NCI-H2107 treated with DMSO at 0.1 percent for 48 hours (cell line): ENCODE data around the gene ZNF70.

Experiments used
- DNase-seq: peaks from one replicate; lab custom pipeline; 2025; ENCODE audit not compliant: unreplicated experiment; lab: John Stamatoyannopoulos, UW

ZNF70 gene

DNA sequence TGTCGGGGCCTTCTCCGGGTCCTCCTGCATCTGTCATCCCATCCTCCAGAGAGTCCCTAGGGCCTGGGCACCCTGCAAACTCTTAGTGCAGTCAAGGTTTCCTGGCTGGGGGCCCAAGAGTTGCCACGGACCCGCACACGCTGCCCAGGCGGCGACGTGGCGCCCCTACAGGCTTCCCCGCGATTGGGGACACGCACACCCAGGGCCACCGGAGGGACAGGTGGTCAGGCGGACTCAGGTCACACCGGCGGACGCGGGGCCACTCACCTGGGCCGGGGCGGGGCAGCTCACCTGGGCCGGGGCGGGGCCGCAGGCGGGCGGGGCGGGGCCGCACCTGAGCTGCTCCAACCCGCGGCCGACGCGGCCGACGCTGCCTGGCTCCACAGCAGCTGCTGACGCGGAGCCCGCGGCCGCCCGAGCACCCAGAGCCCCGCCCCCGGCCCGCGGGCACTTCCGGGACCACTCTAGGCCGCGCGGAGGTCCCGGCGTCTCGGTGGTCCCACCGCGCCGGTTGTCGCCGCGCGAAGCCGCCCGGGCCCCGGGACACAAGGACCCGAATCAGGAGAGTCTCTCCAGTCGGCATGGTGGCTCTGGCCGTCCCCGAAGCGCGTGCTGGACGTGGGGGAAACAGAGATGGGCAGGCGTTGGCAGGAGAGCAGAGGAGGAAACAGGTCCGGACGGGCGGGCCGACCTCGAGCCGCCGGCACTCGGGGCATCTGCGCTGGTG lies at the start of gene ZNF70:
ZNF70 (minus strand) TSS at position 399 of the 727 bp plus-strand sequence. CDS start 5,972 bp downstream, outside the sequence.
- DNase-seq, result peak; percentile 15

DNA sequence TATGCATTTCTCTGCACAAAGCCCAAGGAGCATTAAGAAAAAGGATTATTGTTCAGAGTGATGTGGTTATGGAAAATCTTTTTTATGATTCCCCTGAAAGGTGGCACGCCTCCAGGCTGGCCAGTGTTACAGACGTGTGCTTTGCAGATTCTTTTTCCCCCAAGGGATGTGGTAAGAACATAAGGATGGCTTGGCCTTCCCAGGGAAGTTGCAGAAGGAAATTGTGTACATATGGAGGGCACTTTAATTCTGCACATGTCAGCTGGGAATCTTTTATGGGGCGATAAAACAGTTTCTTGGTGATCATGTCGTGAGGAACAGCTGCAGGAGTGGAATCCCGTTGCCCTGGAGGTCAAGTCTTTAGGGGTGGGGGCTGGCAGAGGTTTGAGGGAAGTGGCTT lies 45.5 kb upstream of the ZNF70 start:
- DNase-seq, result no peak

DNA sequence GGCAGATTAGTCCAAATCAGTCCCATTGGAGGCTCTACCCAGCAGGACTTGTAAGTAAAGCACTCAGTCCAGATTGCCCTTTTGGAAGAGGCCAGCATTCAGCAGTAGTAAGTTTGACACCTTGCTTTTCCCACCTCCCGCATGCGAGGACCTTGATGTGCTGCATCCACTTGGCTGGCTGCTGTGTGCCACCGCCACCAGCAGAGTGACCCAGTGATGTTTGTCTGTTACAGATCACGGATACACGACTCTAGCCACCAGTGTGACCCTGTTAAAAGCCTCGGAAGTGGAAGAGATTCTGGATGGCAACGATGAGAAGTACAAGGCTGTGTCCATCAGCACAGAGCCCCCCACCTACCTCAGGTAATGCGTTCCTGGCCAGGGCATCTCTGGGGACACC lies 42.4 kb upstream of the ZNF70 start:
- no peak for DNase-seq

DNA sequence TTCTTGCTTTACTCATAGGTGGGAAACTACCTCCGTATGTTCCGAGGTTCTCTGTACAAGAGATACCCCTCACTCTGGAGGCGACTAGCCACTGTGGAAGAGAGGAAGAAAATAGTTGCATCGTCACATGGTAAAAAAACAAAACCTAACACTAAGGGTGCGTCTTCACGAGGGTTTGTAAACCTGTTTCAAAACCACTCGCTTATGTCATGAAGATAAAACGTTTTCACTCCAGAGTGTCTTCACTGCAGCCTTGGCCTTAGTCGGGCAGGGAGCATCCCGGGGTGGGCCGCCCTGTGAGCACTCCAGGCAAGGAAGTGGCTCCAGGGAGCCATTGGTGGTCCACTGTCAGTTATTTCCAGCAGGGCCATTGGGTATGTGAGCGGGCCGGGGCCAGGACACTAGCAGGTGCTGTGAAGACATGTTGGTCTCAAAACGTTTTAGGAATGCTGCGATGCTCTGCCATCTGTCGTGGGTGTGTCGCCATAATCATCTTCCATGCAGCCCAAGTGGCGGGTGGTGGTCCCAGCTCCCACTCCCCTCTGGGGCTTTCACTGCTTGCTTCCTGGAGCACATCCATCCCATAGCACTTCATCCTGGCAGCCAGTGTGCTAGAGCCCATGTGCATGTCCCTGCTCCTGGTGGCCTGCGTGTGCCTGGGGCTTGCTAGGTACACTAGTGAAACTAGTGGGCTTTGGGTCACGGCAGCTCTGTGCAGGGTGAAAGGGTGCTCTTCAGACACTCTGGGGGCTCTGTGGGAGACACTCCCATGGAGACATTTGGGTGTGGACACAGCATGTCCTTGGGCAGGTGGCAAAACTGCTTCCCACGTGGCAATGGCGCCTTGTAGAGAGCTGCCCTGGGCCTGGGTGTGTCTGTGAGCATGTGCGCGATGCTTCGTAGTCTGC lies 41.1 kb upstream of the ZNF70 start:
- DNase-seq, result no peak

DNA sequence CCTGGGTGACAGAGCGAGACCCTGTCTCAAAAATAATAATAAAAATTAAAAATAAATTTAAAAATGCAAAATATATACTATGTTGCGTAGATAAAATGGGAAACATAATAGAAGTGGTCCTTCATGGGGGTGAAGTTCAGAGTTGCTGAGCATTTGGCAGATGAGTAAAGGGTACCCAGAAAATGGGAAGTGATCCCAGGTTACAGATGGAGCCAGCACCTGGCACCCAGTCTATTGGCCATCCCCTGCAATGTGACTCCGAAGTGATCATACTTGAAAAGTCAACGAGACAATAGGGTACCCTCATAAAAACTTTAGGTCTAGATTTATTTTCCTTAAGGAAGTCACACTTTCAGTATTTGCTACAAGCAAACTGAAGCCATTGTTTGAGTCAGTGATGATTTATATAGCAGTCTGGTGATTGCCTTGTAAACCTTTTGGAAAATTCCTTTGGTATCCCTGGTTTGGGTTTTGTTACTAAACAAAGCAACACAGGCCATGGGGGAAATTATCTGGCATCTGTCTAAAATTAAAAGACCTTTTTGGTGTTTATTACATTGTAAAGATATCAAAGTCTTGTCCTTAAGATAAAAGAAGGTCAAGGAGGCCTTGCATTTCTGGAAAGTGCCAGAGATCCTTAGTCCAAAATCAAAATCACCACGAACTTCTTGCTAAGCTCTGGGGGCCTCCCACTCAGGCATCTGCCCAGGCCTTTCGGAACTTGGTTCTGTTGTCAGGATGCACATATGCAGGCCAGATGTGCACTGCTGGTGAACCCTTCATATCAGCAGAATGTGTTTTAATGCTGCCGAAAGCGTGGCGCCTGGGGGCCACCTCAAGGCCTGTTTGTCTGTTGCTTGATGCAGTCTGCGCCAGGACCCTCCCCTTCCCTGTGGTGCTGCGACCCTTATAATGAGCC lies 40.2 kb upstream of the ZNF70 start:
- no peak for DNase-seq

DNA sequence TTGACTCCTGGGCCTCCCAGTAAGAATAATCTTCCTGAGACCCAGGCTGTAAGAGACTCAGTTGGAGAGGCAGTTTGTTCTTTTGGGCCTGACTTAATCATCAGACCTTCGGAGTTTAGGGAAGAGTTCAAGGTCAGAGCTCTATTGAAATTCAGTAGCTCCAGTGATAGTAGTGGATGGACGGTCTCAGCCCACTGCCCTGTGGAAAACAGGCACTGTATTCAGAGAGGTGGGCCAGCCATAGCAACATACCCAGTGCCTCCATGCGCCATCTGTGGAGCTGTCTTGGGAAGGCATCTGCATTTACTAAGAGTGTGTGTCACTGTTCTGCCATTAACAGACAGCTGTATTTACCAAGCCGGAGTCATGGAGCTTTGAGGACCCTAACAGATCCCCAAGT lies 38.7 kb upstream of the ZNF70 start:
- DNase-seq, result no peak

DNA sequence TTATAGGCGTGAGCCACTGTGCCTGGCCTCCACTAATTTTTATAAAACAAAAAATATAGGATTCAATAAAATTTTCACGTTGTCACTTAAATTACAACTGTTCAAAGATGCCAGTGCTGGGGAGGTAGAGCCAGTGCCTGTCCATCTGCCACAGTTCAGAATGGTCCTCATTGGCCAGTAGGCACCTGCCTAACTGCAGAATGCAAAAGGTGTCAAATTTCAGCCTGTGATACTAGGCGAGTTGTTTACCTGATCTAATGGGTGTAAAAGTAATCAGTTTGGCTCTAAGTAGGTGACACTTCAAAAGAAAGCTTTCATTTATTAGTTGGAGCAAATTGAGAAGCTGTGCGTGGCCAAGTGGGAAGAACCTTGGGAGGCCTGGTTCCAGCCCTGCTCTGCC lies 38.2 kb upstream of the ZNF70 start:
- peak; percentile 74 for DNase-seq

DNA sequence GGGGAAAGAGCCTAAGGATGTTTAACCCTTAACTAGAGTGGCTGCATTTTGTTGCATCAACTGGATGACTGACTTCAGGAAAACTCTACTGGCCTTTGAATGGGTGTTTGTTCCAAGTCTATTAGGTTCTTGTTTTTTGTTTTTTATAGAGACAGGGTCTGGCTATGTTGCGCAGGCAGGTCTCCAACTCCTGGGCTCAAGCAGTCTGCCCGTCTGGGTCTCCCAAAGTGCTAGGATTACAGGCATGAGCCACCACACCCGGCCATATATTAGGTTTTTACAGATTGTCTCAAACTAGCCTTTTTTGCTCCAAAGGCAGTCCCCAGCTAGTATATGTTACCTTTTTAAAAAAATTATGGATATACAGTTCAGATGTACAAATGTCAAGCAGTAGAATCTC lies 37.0 kb upstream of the ZNF70 start:
- DNase-seq, result no peak

DNA sequence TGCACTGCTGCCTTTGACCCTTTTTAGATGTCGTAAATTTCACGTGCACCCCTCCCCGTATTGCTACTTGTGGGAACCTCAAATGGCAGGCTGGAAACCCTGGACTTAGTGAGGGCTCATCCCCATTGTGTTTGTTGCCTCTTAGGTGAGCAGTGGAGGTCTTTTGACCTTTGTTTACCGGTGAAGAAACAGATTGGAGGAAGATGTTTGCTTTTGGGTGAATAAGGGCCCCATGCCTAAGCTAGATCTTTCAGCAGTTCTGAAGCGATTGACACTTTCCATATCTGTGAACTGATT lies 36.6 kb upstream of the ZNF70 start:
- no peak for DNase-seq

DNA sequence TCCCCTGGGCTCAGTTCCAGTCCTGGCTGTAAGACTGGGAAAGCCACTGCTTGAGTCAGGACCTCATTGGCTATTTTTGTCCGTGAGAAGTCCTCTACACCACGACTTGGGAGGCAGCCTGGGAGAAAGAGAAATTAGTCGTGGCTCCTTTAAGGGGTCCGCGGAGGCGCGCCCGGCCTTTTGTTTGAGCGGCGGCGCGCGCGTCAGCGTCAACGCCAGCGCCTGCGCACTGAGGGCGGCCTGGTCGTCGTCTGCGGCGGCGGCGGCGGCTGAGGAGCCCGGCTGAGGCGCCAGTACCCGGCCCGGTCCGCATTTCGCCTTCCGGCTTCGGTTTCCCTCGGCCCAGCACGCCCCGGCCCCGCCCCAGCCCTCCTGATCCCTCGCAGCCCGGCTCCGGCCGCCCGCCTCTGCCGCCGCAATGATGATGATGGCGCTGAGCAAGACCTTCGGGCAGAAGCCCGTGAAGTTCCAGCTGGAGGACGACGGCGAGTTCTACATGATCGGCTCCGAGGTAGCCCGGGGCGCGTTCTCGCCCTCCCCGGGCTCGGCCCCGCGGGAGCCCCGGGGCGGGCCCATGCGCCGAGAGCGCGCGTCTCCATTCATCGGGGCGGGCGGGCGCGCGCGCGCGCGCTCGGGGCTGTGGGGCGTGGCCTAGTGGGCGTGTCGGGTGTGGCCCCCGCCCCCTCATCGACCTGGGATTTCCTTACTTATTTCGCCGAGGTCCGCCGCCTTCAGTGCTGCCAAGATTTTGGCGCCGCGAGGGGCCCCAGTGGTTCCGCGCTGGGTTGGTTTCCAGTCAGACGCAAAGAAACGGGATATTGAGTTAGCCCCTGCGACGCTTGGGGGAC lies 36.1 kb upstream of the ZNF70 start, which contains the start of gene SMARCB1:
SMARCB1 (plus strand) TSS at position 215 of the 848 bp plus-strand sequence; CDS start at position 419, 204 bp downstream.
- peak; percentile 36 for DNase-seq

DNA sequence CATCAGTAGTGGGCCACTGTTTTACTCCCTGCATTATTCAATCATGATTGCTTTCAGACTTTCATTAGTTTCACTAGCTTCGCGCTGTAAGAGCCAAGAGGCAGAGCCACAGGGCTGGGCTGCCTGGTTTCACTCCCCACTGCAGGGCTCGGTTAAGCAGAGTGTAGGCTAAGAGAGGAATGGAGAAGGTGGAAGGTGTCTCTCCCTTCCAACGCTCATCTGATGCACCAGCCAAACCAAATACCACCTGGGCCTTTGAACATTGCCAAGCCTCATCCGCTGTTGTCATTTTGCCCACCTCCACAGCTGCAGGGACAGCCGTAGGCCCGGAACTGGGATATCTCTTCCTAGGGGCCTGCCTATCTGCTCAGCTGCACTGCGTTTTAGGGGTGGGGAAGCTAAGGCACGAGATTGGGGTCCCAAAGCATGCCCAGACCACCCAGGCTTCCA lies 35.4 kb upstream of the ZNF70 start:
- DNase-seq, result no peak

DNA sequence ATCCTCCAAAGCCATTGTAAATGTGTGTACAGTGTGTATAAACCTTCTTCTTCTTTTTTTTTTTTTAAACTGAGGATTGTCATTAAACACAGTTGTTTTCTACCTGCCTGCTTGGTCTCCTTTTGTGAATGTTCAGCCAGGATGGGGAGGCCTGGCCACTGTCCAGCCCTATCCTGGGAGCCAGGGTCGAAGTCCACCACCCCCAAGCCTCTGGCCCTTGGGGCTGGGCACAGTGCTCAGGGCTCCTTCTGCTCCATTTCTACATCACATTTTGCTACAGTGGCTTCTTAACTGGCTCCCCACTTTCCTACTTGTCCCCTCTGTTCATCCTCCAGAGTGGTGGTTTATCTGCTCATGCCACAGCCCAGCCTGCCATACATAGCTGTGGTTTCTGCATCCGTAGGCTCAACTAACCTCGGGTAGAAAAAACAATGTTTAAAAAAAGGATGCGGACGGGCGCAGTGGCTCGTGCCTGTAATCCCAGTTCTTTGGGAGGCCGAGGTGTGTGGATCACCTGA lies 33.4 kb upstream of the ZNF70 start:
- DNase-seq, result no peak

DNA sequence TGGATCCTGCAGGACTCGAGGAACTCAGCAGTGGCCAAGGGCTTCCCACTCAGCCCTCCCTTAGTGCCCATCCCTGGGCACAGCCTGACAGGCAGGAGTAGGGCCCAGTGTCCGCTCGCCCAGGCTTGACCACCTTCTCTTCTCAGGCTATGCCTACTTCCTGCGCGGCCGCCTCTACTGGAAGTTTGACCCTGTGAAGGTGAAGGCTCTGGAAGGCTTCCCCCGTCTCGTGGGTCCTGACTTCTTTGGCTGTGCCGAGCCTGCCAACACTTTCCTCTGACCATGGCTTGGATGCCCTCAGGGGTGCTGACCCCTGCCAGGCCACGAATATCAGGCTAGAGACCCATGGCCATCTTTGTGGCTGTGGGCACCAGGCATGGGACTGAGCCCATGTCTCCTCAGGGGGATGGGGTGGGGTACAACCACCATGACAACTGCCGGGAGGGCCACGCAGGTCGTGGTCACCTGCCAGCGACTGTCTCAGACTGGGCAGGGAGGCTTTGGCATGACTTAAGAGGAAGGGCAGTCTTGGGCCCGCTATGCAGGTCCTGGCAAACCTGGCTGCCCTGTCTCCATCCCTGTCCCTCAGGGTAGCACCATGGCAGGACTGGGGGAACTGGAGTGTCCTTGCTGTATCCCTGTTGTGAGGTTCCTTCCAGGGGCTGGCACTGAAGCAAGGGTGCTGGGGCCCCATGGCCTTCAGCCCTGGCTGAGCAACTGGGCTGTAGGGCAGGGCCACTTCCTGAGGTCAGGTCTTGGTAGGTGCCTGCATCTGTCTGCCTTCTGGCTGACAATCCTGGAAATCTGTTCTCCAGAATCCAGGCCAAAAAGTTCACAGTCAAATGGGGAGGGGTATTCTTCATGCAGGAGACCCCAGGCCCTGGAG lies 32.6 kb upstream of the ZNF70 start:
- no peak for DNase-seq

DNA sequence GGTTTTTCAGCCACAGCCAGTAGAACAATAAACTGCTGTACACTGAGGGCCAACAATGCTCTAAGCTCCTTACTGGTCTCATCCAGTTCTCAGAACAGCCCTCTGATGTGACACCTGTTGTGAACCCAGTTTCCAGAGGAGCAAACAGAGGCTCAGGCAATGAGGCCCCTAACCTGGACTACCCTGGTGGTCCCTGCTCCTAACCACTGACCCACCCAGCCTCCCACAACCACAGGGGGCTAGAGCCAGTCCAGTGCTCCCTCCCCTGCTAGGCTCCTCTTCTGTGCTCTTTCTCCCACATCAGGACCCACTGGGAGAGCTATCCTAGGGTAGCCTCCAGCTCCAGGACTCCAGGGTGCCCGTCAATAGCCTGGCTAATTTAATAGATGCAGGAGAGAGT lies 31.8 kb upstream of the ZNF70 start:
- DNase-seq, result no peak

DNA sequence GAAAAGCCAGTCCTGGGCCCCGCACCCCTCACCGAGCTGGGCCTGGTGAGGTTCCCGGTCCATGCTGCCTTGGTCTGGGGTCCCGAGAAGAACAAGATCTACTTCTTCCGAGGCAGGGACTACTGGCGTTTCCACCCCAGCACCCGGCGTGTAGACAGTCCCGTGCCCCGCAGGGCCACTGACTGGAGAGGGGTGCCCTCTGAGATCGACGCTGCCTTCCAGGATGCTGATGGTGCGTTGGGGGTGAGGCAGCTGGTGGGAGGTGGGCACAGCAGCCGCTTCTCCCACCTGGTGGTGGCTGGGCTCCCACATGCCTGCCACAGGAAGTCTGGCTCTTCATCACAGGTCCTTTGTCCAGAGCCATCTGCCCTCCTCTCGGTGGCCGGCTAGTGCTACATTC lies 31.3 kb upstream of the ZNF70 start:
- DNase-seq, result no peak

DNA sequence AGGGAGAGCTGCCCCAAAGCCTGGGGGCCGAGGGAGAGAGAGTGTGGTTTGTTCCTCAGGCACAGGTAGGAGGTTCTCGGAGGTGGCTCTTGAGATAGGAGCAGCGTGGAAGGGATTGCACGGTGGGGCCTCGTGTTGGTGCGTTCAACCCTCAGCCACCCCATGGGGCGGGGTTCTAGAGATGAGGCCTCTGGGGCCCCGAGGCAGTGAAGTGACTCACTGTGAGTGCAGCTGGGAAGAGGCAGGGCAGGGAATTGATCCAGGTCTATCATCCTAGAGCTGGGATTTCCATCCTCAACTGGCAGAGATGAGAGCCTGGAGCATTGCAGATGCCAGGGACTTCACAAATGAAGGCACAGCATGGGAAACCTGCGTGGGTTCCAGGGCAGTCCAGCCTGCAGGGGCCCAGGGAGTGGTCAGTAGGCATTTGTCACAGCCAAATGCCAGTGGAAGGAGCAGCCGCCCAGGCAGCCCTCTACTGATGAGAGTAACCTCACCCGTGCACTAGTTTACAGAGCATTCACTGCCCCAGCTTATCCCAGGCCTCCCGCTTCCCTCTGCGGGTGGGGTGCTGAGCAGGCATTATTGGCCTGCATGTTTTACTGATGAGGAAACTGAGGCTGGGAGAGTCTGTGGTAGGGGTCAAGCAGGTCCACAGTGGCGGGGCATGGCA lies 30.7 kb upstream of the ZNF70 start:
- no peak for DNase-seq

DNA sequence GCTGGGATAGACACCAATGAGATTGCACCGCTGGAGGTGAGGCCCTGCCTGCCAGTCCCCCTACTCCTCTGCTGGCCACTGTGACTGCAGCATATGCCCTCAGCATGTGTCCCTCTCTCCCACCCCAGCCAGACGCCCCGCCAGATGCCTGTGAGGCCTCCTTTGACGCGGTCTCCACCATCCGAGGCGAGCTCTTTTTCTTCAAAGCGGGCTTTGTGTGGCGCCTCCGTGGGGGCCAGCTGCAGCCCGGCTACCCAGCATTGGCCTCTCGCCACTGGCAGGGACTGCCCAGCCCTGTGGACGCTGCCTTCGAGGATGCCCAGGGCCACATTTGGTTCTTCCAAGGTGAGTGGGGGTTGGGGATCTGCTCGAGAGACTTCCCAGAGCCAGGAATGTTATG lies 30.2 kb upstream of the ZNF70 start:
- no peak for DNase-seq

DNA sequence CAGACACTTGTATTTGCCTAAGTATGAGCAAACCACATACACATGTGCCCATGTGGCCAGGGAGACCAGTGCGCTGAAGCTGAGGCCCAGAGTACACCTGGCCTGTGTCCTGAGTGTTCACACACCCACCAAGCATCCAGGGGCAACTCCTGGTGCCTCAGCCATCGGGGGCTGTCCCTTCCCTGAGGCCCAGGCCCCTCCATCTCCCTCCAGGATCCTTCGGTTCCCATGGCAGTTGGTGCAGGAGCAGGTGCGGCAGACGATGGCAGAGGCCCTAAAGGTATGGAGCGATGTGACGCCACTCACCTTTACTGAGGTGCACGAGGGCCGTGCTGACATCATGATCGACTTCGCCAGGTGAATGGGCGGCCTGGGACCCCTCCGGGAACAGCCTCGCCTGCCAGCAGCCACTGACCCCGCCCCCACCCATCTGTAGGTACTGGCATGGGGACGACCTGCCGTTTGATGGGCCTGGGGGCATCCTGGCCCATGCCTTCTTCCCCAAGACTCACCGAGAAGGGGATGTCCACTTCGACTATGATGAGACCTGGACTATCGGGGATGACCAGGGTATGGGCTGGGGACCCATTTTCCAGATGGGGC lies 29.3 kb upstream of the ZNF70 start:
- DNase-seq, result no peak
